Measurements from ENCODE around the gene VRK3.

DNA sequence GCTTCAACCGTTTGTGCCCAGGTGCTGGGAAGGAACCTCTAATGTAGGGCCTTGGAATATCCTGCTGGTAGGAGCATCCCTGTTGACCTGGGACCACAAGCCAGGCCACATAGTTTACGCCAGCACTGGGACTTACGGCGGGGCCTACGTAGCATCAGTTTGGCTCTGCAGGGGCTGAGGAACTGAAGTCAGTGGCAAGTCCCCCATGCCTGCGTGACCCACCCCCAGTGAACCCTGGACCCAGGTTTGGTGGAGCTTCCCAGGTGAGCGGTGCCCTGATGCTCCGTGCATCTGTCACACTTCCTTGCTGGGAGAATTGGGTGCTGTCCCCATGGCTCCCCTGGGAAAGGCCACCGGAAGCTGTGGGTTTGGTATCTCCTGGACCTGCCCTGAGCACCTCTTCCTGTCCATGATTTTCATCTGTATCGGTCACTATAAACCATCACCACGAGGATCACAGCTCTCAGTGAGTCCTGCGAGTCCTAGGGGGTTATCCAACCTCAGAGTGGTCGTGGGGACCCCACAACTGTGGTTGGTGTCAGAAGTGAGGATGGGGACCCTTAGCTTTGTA lies 74.1 kb downstream of the VRK3 start:
- TF ChIP-seq, protein P1, sequence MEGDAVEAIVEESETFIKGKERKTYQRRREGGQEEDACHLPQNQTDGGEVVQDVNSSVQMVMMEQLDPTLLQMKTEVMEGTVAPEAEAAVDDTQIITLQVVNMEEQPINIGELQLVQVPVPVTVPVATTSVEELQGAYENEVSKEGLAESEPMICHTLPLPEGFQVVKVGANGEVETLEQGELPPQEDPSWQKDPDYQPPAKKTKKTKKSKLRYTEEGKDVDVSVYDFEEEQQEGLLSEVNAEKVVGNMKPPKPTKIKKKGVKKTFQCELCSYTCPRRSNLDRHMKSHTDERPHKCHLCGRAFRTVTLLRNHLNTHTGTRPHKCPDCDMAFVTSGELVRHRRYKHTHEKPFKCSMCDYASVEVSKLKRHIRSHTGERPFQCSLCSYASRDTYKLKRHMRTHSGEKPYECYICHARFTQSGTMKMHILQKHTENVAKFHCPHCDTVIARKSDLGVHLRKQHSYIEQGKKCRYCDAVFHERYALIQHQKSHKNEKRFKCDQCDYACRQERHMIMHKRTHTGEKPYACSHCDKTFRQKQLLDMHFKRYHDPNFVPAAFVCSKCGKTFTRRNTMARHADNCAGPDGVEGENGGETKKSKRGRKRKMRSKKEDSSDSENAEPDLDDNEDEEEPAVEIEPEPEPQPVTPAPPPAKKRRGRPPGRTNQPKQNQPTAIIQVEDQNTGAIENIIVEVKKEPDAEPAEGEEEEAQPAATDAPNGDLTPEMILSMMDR (IDR thresholded peaks at IDR 0.05): no peak
- TF ChIP-seq EP300 (IDR thresholded peaks at IDR 0.05): no peak

Measured in ovary (tissue), 3 donors.